HG03103 (cell line): ENCODE measurements around the gene ZSWIM7.

Source experiments
- ATAC-seq: cut with Tn5 transposase; IDR thresholded peaks from one replicate; pipeline ENCODE4 v1.9.1; 2021; ENCODE audit warnings: low read depth; ENCODE audit not compliant: unreplicated experiment

The ZSWIM7 gene

GRCh38 chr17:15963670-15964110 lies 35.8 kb downstream of the ZSWIM7 start:
- no peak for ATAC-seq

- ATAC-seq: no peak
Measured at GRCh38 chr17:15958484-15958854, 41.0 kb downstream of the ZSWIM7 start.

- no peak for ATAC-seq
Measured at GRCh38 chr17:15957608-15958307, 41.7 kb downstream of the ZSWIM7 start.

GRCh38 chr17:15957206-15957605 lies 42.3 kb downstream of the ZSWIM7 start:
- ATAC-seq: no peak

- ATAC-seq: no peak
Measured at GRCh38 chr17:15955793-15956541, 43.5 kb downstream of the ZSWIM7 start.

GRCh38 chr17:15954222-15954621 lies 45.3 kb downstream of the ZSWIM7 start:
- no peak for ATAC-seq

GRCh38 chr17:15952916-15953790 lies 46.4 kb downstream of the ZSWIM7 start:
- ATAC-seq: no peak

- no peak for ATAC-seq
Measured at GRCh38 chr17:15952048-15952532, 47.4 kb downstream of the ZSWIM7 start.

- ATAC-seq: no peak
Measured at GRCh38 chr17:15951368-15952047, 48.0 kb downstream of the ZSWIM7 start.

GRCh38 chr17:15947976-15948752 lies 51.3 kb downstream of the ZSWIM7 start:
- ATAC-seq: no peak

GRCh38 chr17:15947271-15947670 lies 52.2 kb downstream of the ZSWIM7 start:
- ATAC-seq: no peak

- no peak for ATAC-seq
Measured at GRCh38 chr17:15946611-15947120, 52.8 kb downstream of the ZSWIM7 start.

GRCh38 chr17:15945527-15946191 lies 53.8 kb downstream of the ZSWIM7 start:
- no peak for ATAC-seq

- ATAC-seq: no peak
Measured at GRCh38 chr17:15944759-15945526, 54.6 kb downstream of the ZSWIM7 start, which contains the start of gene ADORA2B. Gene ADORA2B, plus strand, starts transcription at chr17:15945130. Its CDS starts 119 bp downstream, at chr17:15945249.

- ATAC-seq: no peak
Measured at GRCh38 chr17:15943971-15944758, 55.3 kb downstream of the ZSWIM7 start.

- ATAC-seq: no peak
Measured at GRCh38 chr17:15942207-15942833, 57.2 kb downstream of the ZSWIM7 start.

GRCh38 chr17:15941781-15942180 lies 57.7 kb downstream of the ZSWIM7 start:
- ATAC-seq: no peak
